NCI-H748 (cell line): ENCODE measurements around the gene SSMEM1.
A peak's percentile ranks its signal among the peaks of the same experiment; 100 is the strongest.
"Not testable (repeated sequence)": the region's sequence is repeated elsewhere in the genome, so short reads cannot be mapped to it uniquely, and the experiment has no call there.

Experiments used
- DNase-seq: peaks from one replicate; lab custom pipeline; 2025; ENCODE audit not compliant: unreplicated experiment; lab: John Stamatoyannopoulos, UW

Gene SSMEM1

DNA sequence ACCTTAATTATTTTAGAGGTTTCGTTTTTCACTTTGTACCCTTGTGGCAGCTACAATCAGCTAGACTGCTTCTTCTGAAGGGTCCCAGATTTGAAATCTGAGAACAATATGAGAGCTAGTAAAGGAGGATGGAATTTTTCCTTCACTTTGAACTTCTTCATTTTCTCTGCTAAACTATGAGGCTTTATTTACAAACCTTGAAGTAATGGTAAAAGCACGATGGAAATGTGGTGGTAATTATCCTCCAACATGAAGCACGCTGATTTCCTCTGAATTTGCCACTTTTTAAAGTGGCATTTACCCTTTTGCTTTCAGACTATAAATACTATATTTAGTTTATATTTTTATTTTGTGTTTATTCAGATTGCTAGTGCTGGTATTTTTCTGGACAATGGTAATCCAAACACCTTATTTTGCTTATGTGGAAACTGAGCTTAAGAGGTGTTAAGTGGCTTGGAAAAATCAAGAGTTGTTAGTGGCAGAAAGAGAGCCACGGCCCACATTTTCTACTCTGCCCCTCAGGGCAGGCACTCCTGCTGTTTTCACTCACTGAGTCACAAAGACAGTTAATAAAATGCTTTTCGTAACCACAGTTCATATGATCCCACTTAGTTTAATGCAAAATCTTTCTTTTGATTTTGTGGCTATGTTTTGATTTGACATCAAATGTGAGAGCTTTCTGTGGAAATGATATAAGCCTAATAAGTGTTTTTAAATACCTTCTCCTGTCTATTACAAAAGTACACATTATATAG, 2.7 kb downstream of the SSMEM1 start:
- no peak for DNase-seq

GRCh38 chr7:130213828-130214227, 6.2 kb downstream of the SSMEM1 start:
- no peak for DNase-seq

DNA sequence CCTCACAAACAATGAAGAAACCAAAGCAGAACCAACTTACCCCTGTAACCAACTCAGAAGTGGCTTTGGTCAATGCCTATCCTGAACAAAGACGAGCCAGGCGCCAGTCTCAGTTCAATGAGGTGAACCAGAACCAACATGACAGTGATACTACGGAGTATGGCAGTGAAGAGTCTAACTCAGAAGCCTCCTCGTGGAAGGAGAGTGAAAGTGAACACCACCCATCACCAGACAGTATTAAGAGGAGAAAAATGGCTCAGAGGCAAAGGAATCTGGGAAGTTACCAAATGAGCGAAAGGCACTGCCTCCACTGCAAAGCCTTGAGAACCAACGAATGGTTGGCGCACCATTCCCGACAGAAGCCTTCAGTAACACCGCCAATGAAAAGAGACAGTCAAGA, 8.4 kb downstream of the SSMEM1 start:
- DNase-seq, result no peak

- no peak for DNase-seq
These were observed 9.1 kb downstream of the SSMEM1 start for GRCh38 chr7:130216750-130217149.

GRCh38 chr7:130218806-130219620, 11.4 kb downstream of the SSMEM1 start:
- no peak for DNase-seq

- no peak for DNase-seq
These were observed 12.2 kb downstream of the SSMEM1 start for GRCh38 chr7:130219871-130220270.

DNA sequence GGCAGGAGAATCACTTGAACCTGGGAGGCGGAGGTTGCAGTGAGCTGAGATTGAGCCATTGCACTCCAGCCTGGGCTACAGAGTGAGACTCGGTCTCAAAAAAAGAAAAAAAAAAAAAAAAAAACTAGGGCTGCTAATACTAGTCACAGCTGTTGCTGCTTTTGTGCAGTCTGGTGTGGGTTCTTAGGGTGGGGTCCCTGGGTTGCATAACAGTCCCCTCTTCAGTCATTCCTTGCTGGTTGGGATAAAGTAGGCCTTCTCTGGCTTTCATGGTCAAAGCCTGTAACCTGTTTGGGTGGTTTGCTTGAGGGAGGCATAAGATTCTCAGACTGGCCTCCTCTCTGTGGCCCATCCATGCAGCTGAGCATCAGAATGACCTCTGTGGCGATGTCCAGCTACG, 14.1 kb downstream of the SSMEM1 start:
- DNase-seq, result no peak

DNA sequence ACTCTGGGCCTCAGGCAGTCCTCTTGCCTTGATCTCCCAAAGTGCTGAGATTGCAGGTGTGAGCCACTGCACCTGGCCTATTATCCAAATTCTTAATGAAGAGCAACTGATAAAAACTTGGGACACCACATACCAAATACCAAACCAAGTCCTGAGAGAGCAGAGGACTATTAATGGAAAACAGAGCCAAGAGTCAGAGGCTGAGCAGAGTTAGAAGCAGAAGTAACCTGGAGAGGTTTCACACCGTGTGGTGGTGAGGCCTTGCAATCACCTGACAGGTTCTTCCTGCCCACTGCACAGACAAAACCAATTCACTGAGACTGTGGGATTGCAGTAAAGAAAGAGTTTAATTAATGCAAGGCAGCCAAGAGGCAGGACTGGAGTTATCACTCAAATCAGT, 16.0 kb downstream of the SSMEM1 start:
- DNase-seq, result no peak

GRCh38 chr7:130224210-130224609, 16.6 kb downstream of the SSMEM1 start:
- no peak for DNase-seq

DNA sequence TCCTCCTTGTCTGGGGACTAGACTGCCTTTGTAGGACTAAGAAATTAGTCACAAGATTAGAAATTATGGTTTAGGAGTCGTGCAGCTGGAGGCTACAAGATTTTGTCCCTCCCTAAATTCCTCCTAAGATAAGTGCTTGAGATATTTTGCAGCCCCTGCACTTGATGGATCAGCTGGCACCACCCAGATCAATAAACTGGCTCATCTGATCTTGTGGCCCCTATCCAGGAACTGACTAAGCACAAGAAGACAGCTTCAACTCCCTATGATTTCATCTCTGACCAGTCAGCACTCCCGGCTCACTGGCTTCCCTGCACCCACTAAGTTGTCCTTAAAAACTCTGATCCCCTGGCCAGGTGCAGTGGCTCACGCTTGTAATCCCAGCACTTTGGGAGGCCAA, 17.3 kb downstream of the SSMEM1 start:
- DNase-seq, result not testable (repeated sequence)

- DNase-seq, result no peak
These were observed 18.7 kb downstream of the SSMEM1 start for GRCh38 chr7:130226333-130226732.

GRCh38 chr7:130227883-130228575, 20.4 kb downstream of the SSMEM1 start:
- DNase-seq, result peak; percentile 73

DNA sequence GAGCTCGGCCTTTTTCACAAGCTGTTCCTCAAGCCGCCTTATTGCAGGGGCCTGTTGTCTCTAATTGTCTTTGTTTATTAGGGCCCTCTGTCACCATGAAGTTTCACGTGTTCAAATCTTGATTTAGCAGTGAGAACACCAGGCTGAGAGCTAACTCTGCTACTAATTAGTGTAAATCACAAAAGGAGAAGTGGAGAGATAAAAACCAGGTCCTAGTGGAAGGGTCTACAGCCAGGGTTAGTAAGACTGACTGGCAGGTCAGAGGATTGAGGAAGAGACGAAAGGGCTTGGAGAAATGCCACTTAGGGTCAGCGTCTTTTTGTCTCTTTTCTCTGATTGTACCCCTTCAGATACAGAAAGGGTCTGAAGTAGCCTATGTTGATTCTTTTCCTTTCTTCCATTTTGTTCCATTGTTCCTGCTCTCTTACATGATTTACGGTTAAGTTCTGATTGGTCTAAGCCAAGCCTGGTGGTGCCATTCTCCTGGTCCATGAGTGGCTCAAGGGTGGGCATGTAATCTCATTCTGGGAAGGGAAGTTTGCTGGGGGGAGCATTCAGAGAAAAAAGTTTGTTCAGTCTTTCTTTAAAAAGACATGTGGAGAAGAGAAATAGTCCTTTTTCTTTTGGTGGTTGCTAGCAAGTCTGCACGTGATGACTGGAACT, 21.3 kb downstream of the SSMEM1 start:
- DNase-seq, result no peak

DNA sequence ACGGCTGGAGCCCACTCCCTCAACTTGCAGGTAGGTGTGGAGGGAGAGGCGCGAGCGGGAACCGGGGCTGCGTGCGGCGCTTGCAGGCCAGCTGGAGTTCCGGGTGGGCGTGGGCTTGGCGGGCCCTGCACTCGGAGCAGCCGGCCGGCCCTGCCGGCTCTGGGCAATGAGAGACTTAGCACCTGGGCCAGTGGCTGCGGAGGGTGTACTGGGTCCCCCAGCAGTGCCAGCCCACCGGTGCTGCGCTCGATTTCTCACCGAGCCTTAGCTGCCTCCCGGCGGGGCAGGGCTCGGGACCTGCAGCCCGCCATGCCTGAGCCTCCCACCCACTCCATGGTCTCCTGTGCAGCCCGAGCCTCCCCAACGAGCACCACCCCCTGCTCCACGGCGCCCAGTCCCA, 22.3 kb downstream of the SSMEM1 start:
- not testable (repeated sequence) for DNase-seq

DNA sequence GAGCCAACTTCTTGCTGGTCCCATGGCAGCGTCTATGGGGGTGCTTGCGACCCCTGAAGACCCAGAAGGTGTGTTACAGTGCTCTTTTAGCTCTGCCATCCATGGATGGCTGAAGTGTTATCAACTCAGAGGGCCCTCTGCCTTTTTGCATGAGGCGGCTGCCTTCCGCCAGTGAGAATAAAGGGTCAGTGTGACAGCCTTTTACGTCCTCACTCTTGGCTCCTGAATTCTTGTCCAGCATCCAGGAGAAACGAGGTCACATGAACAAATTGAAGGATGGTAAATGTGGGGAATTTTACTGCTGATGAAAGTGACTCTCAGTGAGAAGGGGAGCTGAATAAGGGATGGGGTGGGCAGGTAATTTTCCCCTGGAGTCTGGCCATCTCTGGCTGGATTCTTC, 24.1 kb downstream of the SSMEM1 start:
- no peak for DNase-seq

GRCh38 chr7:130232209-130232608, 24.5 kb downstream of the SSMEM1 start:
- DNase-seq, result no peak

DNA sequence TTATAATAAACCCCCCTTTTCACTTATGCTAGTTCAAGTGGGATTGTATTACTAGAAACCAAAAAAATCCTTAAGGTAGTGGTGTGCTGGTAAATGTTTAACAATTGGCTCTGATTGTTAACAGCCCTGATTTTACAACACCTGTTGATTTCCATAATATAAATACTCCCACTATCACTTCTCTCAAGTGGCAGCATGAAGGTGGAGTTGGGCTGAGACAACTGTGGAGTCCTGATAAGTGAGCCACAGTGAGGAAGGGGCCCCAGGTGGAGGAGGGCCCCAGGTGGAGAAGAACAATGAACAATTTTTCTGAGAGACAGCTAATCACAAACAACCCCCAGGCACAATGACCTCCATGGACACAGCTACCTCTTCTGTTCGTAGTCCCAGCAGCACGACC, 26.4 kb downstream of the SSMEM1 start:
- DNase-seq, result no peak

DNA sequence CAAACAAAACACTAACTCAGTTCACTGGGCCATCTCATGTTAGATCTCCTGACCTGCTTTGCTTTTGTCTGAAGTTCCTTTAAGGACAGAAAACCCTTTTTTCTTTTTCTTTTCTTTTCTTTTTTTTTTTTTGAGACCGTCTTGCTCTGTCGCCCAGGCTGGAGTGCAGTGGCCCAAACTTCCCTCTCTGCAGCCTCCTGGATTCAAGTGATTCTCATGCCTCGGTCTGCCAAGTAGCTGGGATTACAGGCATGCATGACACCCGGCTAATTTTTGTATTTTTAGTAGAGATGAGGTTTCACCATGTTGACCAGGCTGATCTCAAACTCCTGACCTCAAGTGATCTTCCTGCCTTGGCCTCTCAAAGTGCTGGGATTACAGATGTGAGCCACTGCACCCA, 28.7 kb downstream of the SSMEM1 start:
- DNase-seq, result not testable (repeated sequence)

DNA sequence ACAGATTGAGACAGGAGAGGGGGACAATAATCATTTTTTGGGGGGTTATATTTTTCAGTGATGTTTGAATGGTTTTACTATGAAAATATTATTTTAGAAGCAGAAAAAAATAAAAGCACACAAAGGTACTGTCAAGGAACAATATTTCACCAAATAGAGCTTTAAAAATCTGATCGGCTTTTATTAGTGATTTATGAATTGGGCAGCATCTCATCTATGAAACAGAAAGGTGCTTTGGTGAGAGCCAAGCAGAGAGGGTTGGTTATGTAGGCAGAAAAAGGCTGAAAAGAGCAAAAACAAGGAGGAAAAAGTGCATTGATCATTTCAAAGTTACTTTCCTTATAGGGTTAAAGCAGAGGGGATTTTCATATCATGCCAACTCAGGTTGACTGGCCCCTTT, 32.6 kb downstream of the SSMEM1 start:
- DNase-seq, result no peak

GRCh38 chr7:130242198-130243014, 34.7 kb downstream of the SSMEM1 start:
- DNase-seq, result peak; percentile 85
